Forelimb muscle (tissue), 1 donor: ENCODE measurements around the gene AMACR. TPM values are rescaled to one million over a fixed set of nuclear protein-coding genes. Genes with fewer than 3 reads are reported as not detected.

ENCODE experiments used
- DNase-seq: peaks from one replicate; pipeline ENCODE4 v3.0.0-alpha.2; 2013; ENCODE audit warnings: low read depth
- polyA plus RNA-seq: library from polyadenylated mRNA; unstranded; fragments of 120-200 nt; gene quantifications from one replicate; pipeline ENCODE4 v1.2.1, GENCODE V29; 2013; ENCODE audit not compliant: insufficient read length

Gene AMACR
- polyA plus RNA-seq = 4.2 TPM

DNA sequence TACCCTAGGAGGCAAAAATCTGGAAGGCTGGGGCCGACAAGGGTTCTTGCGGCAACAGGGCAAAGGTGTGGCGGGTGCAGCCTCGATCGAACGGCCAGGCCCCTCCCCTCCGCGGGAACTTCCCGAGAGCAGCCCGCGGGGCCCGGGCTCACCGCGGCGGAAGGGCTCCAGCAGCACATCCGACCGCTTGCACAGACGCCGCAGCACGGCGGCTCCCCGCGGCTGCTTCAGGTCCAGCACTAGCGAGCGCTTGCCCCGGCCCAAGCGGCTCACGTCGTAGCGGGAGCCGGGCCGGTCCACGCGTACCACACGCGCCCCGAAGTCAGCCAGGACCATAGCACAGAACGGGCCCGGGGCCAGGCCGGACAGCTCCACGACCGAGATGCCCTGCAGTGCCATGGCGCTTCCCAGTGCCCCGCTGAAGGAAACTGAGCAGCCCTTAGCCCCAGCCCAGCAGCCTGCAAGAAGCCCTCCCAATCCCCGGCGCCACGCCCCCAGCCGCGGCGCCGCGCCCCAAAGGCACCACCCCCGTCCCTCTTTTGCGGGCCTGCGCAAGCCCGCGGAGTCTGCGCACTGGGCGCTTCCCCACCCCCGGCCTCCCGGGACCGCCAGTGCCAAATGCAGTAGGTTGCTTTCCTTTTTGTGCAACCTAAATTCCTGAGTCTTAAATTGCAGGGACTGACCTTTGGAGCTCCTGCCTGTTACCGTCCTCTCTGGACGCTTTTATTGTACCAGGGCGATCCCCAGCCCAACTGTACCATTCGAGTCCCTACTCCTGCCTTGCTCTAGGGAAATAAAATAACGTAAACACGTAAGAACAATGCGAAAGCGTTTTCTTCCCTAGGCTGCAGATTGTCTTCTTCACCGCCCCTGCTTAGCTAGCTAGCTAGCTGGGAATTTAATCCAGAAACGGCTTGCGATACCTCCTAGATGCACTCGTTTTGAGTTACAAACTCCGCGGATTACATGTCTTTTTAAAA lies at the start of gene AMACR:
Gene AMACR, minus strand, starts transcription at position 430 of the 980 bp plus-strand sequence. Its CDS starts 31 bp downstream, at position 399.
- DNase-seq = peak; percentile 92

DNA sequence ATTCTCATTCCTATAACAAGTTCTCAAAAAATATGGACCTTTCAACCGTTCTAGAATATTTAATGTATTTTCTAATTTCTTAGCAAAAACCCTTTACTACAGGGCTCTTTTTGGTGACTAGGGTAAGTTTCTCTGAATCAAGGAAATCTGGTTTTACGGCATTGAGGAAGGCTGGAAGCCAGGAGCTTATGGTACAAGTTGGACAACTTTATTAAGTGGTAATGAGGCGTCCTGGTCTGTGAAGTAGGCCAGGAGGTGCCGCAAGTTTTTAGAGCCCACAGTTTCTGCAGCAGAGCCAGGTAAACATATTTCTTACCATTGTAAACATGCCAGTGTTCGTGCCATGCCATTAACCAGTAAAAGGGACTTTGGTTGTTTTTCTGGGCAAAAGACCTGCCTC lies 49.7 kb upstream of the AMACR start:
- no peak for DNase-seq

DNA sequence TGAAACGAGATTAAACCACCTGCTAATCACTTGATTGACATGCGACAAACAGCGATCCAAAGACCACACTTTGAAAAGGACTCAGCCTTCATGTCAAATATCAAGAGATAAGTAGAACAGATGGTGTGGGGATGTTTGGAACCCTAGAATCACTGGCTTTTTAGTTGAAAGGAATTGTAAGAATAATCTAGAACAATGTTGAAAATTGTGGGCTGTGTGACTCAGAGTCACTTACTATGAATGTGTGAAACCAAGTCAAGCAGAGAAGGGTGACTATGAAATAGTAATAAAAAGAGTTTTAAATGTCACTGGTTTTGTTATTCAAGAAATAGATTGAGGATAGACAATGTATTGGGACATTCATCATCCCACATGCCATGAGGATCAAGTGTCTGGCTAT lies 49.3 kb upstream of the AMACR start:
- DNase-seq = no peak

DNA sequence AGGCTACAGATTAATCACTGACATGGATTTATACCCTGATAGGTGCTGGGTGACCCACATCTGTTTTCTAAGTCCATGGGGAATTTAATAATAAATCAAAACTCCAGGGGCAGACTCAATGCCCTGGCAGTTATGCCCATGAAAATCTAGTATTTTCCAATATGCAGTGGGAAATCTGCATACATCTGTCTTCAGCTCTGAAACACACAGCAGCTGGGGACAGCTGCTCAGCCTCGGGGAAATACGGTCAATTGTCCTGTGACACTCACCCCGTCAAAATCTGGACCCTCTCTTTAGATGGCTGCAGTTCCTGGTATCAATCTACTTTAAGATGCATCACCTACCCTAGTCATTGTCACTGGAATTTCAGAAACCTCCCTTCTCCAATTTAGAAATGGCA lies 47.8 kb upstream of the AMACR start:
- DNase-seq = no peak

DNA sequence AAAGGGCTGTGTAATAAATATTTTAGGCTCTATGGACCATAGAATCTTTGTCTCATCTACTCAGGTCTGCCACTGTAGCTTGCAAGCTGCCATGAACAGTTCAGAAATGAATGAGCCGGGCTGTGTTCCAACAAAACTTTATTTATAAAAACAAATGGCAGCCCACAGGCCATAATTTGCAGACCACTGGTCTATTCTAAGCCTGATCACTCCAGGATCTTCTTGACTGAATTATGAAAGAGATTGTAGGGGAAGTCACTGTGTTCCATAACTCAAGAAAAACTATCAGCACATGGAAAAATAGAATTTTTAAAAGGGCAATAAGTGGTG lies 46.5 kb upstream of the AMACR start:
- DNase-seq = no peak

DNA sequence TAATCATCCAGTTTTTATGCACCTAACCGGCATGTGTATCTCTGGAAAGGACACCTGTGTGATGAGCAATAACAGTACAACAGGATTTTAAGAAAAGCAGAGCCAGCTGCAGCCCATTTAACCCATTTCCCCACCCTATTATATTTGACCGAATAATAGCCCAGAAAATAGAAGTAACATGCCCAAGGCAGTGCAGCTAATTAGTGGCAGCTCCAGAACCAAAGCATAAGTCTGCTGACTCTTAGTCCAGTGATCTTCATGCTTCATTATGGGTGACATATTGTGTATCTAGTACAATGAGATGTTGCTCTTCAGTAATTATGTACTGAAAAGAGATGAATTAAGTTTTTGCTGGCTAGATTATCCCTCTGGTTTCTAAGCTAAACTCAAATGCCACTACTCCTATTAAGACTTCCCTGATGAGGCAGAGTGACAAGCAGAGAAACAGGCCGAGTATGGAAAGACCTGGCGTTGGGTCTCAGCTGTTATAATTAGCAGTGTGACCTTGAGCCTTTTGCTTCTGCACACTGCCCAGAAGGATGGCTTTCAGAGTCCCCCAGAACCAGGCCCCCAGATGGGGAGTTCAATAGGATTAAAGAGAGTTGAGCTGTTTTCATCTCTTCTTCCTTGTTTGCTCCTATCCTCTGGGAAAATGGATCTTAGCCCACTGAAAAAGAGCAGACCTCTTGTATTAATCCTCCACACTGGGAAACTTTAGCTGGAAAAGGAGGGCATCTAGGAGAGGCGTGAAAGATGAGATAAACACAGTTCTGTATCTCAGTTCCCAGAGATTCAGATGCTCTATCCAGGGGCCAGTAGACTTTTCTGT lies 45.9 kb upstream of the AMACR start:
- DNase-seq = no peak

DNA sequence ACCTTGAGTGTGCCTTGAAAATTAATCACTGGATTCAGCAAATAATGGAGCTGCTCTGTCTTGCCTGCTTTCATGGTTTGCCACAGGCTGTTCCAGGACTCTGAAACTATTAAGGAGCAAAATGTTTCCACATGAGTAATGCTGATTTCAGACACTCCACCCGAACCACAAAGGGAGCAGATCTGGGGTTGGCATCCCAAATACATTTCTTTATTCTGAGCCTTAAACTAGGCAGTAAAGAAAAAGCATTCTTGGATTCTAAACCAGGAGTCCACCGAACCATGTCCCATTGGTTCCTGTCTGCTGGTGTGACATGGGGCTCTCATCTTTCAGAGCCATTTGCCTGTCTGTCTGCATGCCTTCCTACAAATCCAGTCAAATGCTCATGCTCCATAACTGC lies 45.3 kb upstream of the AMACR start:
- no peak for DNase-seq

DNA sequence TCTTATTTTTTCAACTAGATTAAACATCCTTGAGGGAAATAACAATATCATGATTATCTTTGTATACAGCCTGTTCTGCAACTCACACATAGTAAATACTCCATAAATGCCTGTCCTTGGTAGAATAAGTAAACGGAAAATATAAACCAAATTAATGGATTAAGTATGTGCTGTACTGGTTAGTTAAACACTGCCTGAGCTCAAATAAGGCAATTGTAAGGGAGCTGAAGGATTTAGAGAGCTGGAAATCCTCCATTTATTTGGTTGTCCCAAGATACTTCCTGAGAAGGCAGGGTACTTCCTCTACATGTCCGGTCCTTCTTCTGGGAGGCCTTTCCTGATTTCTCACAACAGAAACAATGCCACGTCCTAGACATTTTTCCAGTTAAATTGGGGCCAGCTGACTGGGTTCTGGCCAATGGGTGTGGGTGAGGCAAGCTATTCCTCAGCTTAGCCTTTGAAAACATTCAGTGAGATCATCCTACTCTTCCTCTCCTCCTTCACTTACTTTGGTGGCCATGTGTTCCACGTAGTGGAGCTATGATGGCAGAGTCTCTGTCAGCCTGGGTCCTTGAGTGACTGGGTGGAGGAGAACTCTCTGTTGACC lies 43.6 kb upstream of the AMACR start:
- no peak for DNase-seq

DNA sequence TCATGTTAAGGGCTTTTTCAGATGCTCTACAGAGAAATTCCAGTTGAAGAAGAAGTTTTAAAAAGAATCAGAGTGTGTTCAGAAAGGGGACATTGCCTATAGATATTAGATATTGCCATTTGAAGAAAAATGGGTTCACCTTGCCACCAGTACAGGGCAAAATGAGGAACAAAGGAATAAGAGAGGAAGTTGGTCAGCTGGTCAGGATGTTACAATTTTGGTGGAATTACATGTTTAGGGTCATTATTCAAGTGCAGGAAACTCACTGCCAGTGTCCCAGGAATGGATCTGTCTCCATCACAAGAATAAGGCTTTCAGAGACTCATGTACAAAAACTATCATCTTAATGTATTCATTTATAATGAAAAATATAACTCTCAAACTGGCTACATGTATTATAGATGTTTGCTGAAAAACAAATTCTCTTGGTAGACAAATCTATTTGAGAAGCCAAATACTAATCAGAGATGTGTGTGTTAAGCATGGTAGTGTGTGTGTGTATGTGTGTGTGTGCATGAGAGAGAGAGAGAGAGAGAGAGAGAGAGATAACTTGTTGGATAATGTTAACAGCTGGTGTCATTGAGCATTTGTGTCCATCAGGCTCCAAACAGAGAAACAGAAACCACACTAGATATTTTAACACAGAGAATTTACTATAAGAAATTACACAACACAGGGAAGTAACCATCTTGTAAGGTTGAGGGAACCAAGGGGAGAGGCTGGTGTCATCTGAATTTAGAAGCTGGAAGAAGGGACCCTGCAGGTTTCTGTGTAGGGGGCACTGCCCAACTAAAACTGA lies 40.1 kb upstream of the AMACR start:
- no peak for DNase-seq

DNA sequence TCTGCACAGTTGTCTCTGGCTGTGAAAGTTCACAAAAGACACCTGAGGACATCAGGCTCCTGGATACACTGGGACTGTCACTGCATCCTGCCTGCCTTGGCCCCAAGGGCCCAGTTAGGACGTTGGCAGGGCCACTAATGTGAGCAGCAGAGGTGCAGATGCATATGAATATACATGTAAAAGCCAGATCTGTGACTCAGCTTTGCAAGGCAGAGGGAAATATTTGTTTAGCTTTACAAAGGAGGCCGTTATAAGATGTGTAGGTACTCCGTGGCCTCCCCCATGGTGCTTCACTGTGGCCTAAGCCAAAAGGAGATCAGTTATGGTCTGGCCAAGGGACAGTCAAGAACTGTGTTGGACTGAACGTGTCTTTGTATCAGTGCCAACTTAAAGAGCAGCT lies 39.3 kb upstream of the AMACR start:
- no peak for DNase-seq

DNA sequence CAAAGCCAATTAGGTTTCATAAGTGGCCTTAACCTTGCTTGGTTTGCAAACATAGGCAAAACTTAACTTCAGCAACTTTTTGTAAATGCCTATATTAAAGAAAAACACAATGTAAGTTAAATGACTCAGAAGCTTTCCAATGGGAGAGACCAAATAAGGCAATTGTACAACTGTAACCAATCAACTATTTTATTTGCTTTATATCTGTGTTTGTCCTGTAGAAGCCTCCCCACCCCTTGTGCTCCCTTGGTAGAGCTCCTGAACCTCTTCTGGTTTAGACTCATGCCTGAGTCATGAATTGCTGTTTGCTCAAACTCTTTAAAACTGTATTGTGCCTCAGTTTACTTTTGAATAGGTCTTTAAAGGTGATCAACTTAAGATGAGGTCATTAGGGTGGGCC lies 38.1 kb upstream of the AMACR start:
- no peak for DNase-seq

DNA sequence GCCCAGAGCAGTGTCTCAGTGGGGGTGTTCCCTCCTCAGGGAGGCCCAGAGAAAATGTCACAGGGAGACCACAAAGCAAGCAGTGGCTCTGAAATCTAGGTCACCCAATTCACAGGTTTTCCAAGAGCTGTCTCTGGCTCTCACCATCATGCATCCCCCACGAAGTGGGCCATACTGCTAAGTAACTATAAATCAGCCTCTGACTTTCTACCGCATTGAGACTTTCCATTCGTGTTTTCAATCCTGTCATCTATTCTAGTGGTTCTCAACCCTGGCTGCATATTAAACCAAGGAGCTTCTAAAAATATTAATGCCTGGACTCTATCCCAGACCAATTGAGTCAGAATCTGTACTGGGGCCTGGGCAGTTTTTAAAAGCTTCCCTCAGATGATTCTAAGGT lies 37.2 kb upstream of the AMACR start:
- DNase-seq = no peak

DNA sequence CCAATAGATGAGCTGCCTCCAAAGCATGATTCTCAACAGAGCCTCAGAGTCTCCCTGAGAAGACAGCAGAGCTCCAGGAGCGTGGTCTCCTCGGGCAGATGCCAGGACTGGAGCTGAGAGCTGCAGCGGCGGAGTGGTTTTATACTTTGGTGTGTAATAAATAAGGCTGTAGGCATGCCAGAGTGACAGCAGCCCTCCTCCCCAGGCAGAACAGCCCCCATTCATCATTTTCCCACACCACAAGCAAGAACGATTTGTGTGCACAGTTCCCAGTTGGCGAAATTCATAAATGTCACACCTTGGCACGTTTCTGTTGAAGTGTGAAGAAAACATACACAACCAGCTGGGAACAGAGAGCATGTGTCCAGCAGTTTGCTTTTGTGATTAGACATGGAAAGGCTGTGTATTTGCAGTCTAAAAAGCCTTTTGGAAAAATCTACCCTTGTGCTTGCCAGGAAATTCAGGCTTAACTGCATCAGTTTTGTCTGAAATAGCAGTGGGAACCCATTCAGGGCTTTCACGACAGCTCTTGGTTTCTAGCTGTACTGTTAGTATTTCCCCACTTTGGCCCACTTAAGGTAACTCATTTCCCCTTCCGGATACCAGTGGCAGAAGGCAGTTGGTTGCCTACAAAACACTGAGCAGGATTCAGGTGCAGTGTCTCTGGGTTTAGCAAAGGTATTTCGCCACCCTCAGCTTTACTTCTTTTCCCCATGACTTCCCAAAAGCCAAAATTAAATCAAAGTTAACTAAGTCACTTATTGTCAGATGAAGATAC lies 35.4 kb upstream of the AMACR start, which contains the start of gene C1QTNF3:
Gene C1QTNF3, minus strand, starts transcription at position 115 of the 778 bp plus-strand sequence. Its CDS starts 88 bp downstream, at position 27.
- DNase-seq = peak; percentile 78

DNA sequence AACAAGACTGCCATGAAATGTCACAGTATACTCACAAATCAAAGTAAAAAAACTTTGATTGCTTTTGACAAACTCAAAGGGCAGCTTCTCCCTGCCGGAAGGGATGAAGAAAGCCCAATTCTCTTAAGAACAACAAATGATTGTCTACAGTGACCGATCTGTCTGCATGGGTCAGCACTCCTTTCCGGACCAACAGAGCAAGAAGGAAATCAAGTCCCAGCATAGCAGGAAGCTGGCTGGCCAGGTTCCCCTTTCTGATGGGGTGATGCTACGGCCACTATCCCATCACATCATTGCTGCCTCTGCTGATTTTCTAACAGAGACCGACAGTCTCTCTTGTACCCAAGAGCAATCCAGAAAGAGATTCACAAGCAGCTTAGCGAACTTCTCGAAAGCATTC lies 34.5 kb upstream of the AMACR start:
- no peak for DNase-seq

DNA sequence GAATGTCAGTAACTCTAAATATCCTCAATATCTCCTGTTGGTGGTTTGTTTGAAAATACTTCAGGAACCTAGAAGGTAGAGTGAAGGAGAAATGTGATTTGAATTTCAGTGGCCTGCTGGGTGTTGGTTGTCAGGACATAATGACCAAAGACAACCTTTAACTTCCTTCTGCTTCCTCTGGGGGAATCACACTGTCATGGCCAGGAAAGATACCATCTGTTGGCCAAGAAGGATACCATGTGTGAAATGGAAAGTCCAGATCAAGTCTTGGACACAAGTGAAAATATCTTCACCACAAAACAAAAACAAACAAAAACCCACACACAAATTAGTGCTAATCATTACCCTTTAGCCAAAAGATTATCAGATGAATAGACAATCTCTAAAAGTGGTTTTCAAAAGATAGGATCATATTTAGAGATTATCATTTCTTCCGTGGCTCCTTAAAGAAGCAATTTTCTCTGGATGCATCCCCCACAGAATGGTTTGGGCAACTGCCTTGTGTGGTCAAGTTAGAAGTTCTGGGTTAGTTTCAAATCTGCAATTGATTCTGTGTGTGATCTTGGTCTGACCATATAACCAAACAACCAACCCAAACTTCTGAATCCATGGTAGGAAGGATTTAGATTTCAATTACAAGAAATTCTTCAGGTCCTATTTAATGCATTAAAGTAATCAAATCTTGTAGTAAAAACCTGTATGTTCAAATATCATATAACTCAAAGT lies 33.6 kb upstream of the AMACR start:
- DNase-seq = no peak

DNA sequence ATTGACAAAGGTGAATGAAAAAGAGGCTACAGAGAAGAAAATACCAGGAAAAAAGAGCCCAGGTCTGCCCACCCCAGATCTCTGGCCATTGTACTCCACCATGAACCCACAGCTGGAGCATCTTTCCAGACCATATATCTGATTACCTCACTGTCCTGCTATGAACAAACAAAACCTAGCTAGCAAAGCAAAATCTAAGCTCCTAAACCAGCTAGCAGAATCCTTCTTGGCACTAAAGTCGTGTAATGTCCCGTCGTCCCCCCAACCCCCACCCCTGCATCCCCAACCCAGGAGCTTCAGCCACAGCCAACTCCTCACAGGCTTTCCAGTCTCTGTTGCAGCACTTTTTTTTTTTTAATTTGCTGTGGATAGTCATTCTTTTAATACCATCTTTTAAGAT lies 32.6 kb upstream of the AMACR start:
- no peak for DNase-seq

DNA sequence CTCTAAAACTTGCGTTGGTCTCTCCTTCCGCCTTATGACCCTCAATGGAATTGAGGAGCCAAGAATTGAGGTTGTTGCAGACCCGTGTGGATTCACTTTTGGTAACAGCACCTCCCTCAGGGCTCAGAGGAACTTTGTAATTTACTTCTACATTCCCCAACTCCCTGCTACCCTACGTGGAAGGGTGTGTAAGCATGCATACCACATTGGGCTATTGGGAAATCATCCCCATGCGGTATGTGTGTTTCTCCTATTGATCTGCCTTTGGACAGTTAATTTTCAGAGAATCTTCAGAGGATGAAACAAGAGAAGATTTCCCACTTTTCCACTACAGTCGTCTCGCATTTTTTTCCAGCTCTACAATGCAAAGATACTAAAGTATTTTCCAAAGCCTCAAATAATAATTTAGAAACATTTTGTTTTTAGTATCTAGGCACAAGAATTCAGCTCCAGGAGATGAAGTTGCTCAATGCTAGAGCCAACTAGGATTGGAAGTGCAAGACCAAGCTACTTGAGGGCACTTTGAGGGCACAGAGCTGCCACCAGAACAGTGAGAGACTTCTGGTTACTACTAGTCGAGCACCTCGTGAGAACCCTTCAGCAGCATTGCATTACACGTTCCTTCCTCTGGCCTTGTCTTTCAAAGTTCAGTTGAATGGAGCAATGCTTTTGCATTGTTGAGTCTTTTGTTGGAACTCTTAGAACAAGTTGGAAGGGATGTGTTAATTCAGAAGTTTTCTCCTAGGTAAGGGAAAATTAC lies 31.7 kb upstream of the AMACR start:
- DNase-seq = no peak

DNA sequence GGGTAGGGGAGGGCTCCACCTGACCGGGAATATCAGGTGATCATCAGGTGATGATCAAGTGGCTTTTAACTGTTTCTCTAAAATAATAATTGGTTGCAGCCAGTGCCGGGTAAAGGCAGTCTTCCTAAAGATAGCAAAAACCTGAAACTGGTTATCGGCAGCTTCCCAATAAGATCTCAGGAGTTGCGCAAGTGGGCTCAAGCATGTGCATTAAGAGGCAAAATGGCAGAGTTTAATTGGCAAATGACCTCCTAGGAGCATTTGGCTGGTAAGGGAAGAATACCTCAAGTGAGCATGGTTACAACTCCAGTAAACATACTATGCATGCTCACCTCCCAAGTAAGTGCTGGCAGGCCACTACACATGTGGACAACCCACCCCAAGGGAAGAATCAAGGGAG lies 31.0 kb upstream of the AMACR start:
- DNase-seq = no peak

DNA sequence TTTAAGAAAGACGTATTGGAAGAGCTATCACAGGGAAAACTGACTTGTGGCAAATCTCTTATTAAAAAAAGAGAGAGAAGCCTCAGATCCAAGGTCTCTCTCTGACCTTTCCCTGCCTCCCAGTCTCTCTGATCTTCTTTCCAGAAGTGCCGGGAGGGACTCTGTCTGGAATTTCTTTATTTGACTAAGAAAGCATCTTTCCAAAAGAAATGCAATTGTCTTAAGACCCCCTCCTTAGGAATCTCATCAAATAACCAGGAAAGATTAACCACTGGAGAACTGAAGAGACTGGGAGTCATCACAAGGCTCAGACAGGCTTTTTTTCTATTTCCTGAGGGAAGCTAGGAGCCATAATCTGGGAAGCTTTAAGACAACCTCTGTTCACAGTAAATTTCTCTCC lies 30.5 kb upstream of the AMACR start:
- no peak for DNase-seq
